Mammary epithelial cell (primary cell): ENCODE results near the gene SLC35D2.

Experiments
- EZH2 ChIP-seq: IDR thresholded peaks from 2 replicates; pipeline ENCODE4 v1.6.1; 2012; ENCODE audit warnings: low read length, inconsistent platforms, borderline replicate concordance
- TF ChIP-seq, protein P1 (sequence below), 2 donors: IDR thresholded peaks in 1 of 2; conservative IDR thresholded peaks in 1 of 2; 2 replicates each; pipeline ENCODE4 v1.5.1; 2011 to 2012; ENCODE audit warnings: inconsistent platforms in 2 of 2, low read length in 2 of 2, mild to moderate bottlenecking in 2 of 2, control low read depth in 1 of 2, low read depth in 1 of 2; ENCODE audit not compliant: insufficient read depth in 1 of 2; ENCODE audit errors: extremely low read depth in 1 of 2

DNA sequence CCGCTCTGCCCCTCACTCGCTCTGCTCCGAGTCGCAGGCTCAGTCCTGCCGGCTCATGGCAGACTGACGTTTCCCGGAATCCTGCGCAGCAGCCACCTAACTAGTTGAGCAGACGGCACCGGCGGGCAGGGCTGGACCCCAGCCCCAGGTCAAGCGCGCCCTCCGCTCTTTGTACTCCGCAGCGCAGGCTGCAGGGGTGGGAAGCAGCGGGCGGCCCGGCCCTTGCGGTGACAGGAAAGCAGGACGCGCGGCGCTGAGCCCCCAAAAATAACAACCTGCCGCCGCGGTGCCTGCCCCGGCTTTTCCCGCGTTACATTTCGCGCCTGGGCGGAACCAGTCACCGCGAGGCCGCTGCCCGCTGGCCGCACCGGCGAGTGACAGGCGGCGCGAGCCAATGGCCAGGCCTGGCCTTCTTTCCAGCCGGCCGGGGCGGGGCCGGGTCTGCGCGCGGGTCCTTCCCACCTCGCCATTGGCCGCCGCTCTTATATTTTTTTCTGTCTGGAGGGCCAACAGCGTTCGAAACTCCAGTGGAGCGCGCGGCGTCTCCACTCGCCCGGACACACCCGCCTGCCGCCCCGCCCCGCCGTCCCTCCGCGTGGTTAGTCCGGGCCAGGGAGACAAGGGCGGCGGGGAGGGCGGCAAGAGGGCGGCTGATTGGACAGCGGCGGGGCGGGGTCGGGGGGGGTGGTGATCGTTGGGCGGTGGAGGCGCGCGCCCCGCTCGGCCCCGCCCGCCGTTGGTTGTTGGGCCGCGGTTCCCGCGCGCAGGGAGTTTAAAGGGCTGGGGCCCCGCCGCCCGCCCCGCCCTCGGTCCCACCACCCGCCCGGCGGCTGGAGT lies 34.8 kb upstream of the SLC35D2 start, which contains the start of gene ZNF367:
- TF ChIP-seq, protein P1, sequence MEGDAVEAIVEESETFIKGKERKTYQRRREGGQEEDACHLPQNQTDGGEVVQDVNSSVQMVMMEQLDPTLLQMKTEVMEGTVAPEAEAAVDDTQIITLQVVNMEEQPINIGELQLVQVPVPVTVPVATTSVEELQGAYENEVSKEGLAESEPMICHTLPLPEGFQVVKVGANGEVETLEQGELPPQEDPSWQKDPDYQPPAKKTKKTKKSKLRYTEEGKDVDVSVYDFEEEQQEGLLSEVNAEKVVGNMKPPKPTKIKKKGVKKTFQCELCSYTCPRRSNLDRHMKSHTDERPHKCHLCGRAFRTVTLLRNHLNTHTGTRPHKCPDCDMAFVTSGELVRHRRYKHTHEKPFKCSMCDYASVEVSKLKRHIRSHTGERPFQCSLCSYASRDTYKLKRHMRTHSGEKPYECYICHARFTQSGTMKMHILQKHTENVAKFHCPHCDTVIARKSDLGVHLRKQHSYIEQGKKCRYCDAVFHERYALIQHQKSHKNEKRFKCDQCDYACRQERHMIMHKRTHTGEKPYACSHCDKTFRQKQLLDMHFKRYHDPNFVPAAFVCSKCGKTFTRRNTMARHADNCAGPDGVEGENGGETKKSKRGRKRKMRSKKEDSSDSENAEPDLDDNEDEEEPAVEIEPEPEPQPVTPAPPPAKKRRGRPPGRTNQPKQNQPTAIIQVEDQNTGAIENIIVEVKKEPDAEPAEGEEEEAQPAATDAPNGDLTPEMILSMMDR (conservative IDR thresholded peaks at IDR 0.05 in 1 of 2, IDR thresholded peaks at IDR 0.05 in 1 of 2; ENCODE audit: extremely low read depth in 1 of 2, insufficient read depth in 1 of 2, low read depth in 1 of 2, low read length in 2 of 2), result no peak
- no peak for TF ChIP-seq EZH2
